ENCODE results near the gene ZBED1.
"Not testable (repeated sequence)": the region's sequence is repeated elsewhere in the genome, so short reads cannot be mapped to it uniquely, and the experiment has no call there.

ZBED1 gene

DNA sequence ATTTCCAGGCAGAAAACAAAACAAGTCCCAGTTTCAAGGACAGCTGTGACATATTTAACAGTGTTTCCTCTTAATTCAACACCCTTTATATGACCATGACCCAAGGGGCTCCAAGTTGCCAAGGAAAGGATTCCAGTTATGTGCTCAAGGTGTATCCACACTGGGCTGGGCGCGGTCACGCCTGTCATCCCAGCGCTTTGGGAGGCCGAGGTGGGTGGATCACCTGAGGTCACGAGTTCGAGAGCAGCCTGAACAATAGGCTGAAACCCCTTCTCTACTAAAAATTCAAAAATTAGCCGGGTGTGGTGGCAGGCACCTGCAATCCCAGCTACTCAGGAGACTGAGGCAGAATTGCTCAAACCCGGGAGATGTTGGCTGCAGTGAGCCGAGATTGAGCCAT is 29.6 kb downstream of the ZBED1 start:
- not testable (repeated sequence) for DNase-seq

DNA sequence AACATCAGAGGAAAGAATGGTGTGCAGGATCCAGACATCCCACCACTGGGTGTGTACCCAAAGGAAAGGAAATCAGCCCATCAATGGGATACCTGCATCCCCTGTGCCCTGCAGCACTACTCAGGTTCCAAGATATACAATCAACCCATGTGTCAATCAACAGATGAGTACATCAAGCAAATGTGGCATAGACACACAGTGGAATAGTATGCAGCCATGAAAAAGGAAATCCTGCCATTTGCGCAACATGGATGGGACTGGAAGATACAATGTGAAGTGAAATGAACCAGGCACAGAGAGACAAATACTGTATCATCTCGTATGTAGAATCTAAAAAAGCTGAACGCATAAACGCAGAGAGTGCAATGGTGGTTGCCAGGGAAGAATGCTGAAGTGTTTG is 30.9 kb downstream of the ZBED1 start:
- DNase-seq: not testable (repeated sequence)

DNA sequence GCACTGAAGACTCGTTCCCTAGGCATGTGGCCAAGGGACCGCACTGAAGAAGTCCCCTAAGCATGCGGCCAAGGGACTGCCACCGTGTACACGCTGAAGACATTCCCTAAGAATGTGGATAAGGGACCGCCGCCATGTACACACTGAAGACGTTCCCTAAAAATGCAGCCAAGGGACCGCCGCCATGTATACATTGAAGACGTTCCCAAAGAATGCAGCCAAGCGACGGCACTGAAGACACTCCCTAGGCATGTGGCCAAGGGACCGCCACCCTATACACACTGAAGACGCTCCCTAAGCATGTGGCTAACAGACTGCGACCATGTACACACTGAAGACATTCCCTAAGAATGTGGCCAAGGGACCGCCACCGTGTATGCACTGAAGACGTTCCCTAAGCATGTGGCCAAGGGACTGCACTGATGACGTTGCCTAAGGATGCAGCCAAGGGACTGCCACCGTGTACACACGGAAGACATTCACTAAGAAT is 31.5 kb downstream of the ZBED1 start:
- no peak for DNase-seq

DNA sequence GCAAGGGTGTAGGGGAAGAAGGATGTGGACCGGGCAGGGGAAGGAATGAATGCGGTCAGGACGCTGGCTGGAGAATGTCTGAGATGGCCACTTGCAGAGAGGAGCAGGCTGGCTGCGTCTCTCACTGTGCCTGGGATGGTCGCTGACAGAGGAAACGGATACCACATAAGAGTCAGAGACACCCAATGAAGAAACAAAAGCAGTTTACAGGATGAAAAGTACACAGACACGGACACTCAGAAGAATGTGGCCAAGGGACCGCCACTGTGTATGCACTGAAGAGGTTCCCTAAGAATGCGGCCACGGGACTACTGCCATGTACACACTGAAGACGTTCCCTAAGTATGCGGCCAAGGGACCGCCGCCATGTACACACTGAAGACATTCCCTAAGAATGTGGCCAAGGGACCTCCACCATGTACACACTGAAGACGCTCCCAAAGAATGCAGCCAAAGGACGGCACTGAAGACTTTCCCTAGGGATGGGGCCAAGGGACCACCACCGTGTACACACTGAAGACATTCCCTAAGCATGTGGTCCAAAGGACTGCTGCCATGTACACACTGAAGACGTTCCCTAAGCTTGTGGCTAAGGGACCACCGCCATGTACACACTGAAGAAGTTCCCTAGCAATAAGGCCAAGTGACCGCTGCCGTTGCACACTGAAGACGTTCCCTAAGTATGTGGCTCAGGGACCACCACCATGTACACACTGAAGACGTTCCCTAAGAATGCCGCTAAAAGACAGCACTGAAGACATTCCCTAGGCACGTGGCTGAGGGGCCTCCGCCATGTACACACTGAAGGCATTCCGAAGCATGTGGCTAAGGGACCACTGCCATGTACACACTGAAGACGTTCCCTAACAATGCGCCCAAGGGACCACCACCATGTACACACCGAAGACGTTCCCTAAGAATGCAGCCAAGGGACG is 32.2 kb downstream of the ZBED1 start:
- no peak for DNase-seq

DNA sequence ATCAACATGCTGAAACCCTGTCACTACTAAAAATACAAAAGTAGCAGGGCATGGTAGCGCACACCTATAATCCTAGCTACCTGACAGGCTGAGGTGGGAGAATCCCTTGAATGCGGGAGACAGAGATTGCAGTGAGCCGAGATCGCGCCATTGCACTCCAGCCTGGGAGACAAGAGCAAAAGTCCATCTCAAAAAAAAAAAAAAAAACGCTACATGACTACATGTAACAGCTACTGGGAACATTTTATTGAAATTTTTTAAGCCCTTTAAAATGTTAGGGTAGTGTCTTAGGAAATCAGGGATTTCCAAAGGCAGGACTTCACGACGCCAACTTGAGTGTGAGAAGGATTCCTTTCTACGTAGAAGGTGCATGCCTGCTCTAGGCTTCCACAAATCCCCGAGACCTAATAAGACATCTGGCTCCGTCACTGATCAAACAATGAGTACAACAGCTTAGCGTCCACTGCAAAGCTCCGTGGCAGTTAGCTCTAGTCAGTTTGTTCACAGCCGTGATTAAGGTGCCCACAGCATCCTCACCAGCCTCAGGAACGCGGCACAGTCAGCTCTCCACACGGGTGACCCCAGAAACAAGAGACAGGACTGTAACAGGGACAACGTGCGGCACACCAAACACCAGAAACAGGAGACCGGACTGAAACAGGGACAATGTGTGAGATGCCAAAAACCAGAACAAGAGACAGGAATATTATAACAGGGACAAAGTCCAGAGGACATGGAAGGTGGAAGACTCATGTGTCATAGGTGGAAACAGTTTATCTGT is 33.7 kb downstream of the ZBED1 start:
- DNase-seq: no peak

DNA sequence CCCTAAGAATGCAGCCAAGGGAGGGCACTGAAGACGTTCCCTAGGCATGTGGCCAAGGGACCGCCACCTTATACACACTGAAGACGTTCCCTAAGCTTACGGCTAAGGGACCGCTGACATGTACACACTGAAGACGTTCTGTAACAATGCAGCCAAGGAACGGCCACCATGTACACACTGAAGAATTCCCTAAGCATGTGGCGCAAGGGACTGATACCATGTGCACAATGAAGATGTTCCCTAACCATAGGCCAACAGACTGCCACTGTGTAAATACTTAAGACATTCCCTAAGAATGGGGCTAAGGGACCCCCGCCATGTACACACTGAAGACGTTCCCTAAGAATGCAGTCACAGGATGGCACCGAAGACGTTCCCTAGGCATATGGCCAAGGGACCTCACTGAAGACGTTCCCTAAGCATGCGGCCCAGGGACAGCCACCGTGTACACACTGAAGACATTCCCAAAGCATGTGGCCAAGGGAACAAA is 36.1 kb downstream of the ZBED1 start:
- DNase-seq: no peak

DNA sequence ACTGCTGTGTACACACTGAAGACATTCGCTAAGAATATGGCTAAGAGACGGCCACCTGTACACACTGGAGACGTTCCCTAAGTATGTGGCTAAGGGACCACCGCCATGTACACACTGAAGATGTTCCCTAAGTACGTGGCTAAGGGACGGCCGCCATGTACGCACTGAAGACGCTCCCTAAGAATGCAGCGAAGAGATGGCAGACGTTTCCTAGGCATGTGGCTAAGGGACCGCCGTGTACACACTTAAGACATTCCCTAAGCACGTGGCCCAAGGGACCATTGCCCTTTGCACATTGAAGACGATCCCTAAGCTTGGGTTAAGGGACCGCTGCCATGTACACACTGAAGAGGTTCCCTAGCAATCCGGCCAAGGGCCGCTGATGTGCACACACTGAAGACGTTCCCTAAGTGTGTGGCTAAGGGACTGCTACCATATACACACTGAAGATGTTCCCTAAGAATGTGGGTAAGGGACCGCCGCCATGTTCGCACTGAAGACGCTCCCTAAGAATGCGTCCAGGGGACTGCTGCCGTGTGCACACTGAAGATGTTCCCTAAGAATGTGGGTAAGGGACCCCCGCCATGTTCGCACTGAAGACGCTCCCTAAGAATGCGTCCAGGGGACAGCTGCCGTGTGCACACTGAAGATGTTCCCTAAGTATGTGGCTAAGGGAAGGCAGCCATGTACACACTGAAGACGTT is 36.7 kb downstream of the ZBED1 start:
- no peak for DNase-seq

DNA sequence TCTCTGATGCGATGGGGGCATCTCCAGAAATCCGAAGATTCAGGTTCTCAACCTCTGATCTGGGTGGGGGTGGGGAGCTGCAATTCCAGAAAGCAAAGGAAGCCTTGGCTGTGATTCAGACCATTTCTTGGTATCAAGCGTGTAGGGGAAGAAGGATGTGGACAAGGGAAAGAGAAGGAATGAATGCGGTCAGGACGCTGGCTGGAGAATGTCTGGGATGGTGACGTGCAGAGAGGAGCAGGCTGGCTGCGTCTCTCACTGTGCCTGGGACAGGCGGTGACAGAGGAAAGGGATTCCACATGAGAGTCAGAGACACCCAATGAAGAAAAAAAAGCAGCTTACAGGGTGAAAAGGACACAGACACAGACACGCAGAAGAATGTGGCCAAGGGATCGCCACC is 37.3 kb downstream of the ZBED1 start:
- DNase-seq: not testable (repeated sequence)

DNA sequence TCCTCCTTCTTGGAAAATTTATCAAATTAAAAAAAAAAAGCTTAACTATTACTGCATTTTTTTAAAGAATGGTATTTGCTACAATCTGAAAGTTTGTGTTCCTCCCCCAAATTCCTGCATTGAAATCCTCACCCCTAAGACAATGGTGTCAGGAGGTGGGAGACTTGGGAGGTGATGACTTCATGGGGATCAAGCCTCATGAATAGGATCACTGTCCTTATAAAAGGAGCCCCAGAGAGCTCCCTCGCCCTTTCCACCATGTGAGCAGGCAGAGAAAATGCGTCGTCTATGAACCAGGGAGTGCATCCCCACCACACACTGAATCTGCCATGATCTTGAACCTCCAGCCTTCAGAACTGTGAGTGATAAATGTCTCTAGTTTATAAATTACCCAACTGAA is 38.0 kb downstream of the ZBED1 start:
- no peak for DNase-seq

DNA sequence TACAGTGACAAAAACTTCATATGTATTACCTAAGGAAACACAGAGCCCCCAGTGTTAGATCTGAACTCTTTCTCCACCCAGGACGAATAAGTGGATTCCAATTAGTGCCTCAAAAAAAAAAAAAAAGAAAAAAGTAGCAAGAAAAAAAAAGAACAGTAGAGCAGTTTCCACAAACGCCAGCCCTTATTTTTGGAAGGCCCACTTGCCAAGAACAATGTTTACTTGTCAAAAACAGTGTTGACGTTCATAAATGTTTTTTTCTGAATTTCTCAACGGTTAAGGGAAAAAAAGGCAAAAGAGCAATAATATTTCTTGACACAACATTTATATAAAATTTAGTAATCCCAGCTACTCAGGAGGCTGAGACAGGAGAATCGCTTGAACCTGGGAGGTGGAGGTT is 38.7 kb downstream of the ZBED1 start:
- DNase-seq: no peak

DNA sequence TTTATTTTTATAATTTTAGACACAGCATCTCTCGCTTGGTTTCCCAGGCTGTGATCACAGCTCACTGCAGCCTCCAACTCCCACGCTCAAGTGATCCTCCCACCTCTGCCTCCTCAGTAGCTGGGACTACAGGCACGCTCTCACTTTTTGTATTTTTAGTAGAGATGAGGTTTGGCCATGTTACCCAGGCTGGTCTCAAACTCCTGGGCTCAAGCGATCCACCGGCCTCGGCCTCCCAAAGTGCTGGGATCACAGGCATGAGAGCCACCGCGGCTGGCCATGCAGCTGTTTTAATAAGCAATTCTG is 39.1 kb downstream of the ZBED1 start:
- no peak for DNase-seq

DNA sequence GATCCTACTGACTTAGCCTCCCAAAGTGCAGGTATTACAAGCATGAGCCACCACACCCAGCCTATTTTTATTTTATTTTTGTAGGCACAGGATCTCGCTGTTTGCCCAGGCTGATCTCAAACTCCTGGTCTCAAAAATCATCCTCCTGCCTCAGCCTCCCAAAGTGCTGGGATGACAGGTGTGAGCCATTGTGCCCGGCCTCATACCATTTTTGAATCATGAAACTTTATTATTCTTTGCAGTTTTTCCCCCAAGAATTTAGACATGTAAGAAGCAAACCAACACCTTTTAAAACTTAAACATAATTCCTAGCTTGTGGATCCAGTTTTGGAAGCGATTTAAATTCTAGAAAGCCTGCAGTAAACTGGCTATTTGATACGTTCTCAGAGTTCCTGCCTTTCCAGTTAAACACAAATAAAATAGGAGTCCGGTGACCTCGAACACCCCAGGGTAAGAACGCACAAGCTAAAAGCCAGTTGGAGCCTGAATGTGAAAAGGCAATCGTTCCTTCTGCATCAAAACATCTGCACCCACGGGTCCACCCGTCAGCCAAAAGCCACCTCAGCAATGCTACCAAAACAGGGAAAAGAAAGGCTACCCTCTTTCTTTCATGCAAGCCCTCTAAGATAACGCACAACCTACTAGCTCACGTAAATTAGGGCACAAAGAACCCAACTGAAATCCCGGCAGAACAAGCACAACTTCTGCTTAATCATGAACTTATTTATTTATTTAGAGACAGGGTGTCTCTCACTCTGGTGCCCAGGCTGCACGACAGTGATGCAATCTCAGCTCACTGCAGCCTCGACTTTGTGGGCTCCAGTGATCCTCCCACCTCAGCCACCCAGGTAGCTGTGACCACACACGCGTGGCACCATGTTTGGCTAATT is 39.7 kb downstream of the ZBED1 start:
- not testable (repeated sequence) for DNase-seq

DNA sequence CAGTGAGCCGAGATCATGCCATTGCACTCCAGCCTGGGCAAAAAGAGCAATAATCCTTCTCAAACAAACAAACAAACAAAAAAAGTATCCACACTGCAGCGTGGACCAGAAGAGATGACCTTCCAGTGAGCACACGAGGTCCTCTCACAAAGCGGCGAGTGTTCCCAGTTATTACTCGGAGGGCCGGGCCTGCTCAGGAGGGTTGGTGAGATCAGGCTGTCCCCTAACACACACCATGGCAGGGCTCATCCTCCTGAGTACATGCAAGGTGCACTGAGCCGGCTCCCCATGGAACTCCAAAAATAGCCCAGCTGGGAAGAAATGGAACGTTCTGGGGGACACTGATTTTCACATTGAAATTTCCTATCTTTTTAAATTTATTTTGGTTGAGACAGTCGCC is 40.7 kb downstream of the ZBED1 start:
- DNase-seq: not testable (repeated sequence)

DNA sequence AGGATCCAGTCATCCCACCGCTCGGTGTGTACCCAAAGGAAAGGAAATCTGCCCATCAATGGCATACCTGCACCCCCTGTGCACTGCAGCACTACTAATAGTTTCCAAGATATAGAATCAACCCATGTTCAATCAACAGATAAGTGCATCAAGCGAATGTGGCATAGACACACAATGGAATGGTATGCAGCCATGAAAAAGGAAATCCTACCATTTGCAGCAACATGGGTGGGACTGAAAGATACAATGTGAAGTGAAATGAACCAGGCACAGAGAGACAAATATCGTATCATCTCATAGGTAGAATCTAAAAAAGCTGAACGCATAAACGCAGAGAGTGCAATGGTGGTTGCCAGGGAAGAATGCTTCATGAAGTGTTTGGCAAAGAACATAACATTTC is 42.5 kb downstream of the ZBED1 start:
- no peak for DNase-seq

DNA sequence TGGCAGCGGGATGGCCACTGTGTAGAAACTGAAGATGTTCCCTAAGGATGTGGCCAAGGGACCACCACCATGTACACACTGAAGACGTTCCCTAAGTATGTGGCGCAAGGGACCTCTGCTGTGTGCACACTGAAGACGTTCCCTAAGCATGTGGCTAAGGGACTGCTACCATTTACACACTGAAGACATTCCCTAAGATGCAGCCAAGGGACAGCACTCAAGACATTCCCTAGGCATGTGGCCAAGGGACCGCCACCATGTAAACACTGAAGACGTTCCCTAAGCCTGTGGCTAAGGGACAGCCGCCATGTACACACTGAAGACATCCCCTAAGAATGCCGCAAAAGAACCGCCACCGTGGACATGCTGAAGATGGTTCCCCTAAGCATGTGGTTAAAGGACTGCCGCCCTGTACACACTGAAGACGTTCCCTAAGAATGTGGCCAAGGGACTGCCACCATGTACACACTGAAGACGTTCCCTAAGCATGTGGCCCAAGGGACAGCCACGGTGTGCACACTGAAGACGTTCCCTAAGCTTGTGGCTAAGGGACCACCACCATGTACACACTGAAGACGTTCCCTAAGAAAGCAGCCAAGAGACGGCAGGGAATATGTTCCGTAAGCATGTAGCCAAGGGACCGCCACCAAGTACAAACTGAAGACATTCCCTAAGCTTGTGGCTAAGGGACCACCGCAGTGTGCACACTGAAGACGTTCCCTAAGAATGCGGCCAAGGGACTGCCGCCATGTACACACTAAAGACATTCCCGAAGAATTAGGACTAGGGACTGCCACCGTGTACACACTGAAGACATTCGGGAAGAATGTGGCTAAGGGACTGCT is 43.3 kb downstream of the ZBED1 start:
- DNase-seq: no peak

DNA sequence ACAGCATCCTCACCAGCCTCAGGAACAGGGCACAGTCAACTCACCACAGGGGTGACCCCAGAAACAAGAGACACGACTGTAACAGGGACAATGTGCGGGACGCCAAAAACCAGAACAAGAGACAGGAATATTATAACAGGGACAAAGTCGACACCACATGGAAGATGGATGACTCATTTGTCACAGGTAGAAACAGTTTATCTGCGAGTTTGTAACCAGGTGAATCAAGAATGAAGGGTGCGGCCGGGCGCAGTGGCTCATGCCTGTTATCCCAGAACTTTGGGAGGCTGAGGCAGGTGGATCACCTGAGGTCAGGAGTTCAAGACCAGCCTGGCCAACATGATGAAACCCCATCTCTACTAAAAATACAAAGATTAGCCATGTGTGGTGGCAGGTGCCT is 44.7 kb downstream of the ZBED1 start:
- DNase-seq: not testable (repeated sequence)

DNA sequence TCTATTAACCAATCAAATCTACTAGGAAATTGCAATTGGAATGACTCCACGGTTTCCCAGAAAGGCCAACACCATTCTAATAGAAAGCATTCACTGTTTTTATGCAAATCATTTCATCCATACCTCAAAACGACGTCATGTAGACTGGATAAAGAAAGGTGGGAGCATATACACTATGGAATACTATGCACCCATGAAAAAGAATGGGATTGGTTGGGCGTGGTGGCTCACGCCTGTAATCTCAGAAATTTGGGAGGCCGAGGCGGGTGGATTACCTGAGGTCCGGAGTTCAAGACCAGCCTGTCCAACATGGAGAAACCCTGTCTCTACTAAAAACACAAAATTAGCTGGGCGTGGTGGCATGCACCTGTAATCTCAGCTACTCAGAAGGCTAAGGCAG is 46.2 kb downstream of the ZBED1 start:
- DNase-seq: not testable (repeated sequence)

DNA sequence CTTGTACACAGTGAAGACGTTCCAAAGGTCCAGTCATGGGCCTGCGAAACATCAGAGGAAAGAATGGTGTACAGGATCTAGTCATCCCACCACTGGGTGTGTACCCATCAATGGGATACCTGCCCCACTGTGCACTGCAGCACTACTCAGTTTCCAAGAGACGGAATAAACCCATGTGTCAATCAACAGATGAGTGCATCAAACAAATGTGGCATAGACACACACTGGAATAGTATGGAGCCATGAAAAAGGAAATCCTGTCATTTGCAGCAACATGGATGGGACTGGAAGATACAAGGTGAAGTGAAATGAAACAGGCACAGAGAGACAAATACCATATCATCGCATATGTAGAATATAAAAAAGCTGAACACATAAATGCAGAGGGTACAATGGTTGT is 48.0 kb downstream of the ZBED1 start:
- DNase-seq: no peak

DNA sequence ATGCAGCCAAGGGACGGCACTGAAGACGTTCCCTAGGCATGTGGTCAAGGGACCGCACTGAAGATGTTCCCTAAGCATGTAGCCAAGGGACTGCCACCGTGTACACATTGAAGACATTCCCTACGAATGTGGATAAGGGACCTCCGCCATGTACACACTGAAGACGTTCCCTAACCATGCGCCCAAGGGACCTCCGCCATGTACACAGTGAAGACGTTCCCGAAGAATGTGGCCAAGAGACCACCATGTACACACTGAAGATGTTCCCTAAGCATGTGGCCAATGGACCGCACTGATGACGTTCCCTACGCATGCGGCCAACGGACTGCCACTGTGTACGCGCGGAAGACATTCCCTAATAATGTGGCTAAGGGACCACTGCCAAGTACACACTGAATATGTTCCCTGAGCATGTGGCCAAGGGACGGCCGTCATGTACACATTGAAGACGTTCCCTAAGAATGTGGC is 48.4 kb downstream of the ZBED1 start:
- no peak for DNase-seq

DNA sequence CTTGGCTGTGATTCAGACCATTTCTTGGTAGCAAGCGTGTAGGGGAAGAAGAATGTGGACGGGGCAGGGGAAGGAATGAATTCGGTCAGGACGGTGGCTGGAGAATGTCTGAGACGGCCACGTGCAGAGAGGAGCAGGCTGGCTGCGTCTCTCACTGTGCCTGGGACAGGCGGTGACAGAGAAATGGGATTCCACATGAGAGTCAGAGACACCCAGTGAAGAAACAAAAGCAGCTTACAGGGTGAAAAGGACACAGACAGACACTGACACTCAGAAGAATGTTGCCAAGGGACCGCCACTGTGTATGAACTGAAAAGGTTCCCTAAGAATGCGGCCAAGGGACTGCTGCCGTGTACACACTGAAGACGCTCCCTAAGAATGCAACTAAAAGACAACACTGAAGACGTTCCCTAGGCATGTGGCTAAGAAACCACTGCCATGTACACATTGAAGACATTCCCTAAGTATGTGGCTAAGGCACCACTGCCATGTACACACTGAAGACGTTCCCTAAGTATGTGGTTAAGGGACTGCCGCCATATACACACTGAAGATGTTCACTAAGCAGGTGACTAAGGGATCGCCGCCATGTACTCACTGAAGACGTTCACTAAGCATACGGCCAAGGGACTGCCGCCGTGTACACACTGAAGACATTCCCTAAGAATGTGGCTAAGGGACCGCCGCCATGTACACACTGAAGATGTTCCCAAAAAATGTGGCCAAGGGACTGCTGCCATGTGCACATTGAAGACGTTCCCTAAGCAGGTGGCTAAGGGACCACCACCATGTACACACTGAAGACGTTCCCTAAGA is 49.1 kb downstream of the ZBED1 start:
- DNase-seq: no peak

Measured in DMS79 treated with DMSO at 0.1 percent for 48 hours (cell line).